ENCODE data around the gene NAV2.

NAV2 gene

GRCh38 chr11:19714387-19715363 lies 2.0 kb downstream of the NAV2 start:
- in situ Hi-C loops (cut with MboI; ENCODE audit: low sequenced_read_pairs) = no loop called here

- in situ Hi-C loops (cut with MboI; ENCODE audit: low sequenced_read_pairs) = no loop called here
Measured at GRCh38 chr11:19715373-19715772, 2.7 kb downstream of the NAV2 start.

GRCh38 chr11:19718051-19718450 lies 5.4 kb downstream of the NAV2 start:
- in situ Hi-C loops (cut with MboI; ENCODE audit: low sequenced_read_pairs) = no loop called here

GRCh38 chr11:19718951-19719350 lies 6.3 kb downstream of the NAV2 start:
- in situ Hi-C loops (cut with MboI; ENCODE audit: low sequenced_read_pairs) = no loop called here

- in situ Hi-C loops (cut with MboI; ENCODE audit: low sequenced_read_pairs) = no loop called here
Measured at GRCh38 chr11:19719960-19720359, 7.3 kb downstream of the NAV2 start.

- in situ Hi-C loops (cut with MboI; ENCODE audit: low sequenced_read_pairs) = no loop called here
Measured at GRCh38 chr11:19721176-19721575, 8.5 kb downstream of the NAV2 start.

- in situ Hi-C loops (cut with MboI; ENCODE audit: low sequenced_read_pairs) = no loop called here
Measured at GRCh38 chr11:19722702-19723101, 10.1 kb downstream of the NAV2 start.

- in situ Hi-C loops (cut with MboI; ENCODE audit: low sequenced_read_pairs) = no loop called here
Measured at GRCh38 chr11:19723572-19724342, 11.1 kb downstream of the NAV2 start.

GRCh38 chr11:19724765-19725164 lies 12.1 kb downstream of the NAV2 start:
- in situ Hi-C loops (cut with MboI; ENCODE audit: low sequenced_read_pairs) = no loop called here

- in situ Hi-C loops (cut with MboI; ENCODE audit: low sequenced_read_pairs) = no loop called here
Measured at GRCh38 chr11:19725379-19726079, 12.9 kb downstream of the NAV2 start.

GRCh38 chr11:19727246-19727645 lies 14.6 kb downstream of the NAV2 start:
- in situ Hi-C loops (cut with MboI; ENCODE audit: low sequenced_read_pairs) = no loop called here

GRCh38 chr11:19728436-19728835 lies 15.8 kb downstream of the NAV2 start:
- in situ Hi-C loops (cut with MboI; ENCODE audit: low sequenced_read_pairs) = no loop called here

- in situ Hi-C loops (cut with MboI; ENCODE audit: low sequenced_read_pairs) = no loop called here
Measured at GRCh38 chr11:19729141-19729540, 16.5 kb downstream of the NAV2 start.

- in situ Hi-C loops (cut with MboI; ENCODE audit: low sequenced_read_pairs) = no loop called here
Measured at GRCh38 chr11:19730373-19730772, 17.7 kb downstream of the NAV2 start.

- in situ Hi-C loops (cut with MboI; ENCODE audit: low sequenced_read_pairs) = no loop called here
Measured at GRCh38 chr11:19734171-19734570, 21.5 kb downstream of the NAV2 start.

GRCh38 chr11:19735157-19735908 lies 22.7 kb downstream of the NAV2 start:
- in situ Hi-C loops (cut with MboI; ENCODE audit: low sequenced_read_pairs) = no loop called here

GRCh38 chr11:19735909-19736498 lies 23.4 kb downstream of the NAV2 start:
- in situ Hi-C loops (cut with MboI; ENCODE audit: low sequenced_read_pairs) = no loop called here

GRCh38 chr11:19736831-19737230 lies 24.2 kb downstream of the NAV2 start:
- in situ Hi-C loops (cut with MboI; ENCODE audit: low sequenced_read_pairs) = no loop called here

GRCh38 chr11:19737575-19737974 lies 24.9 kb downstream of the NAV2 start:
- in situ Hi-C loops (cut with MboI; ENCODE audit: low sequenced_read_pairs) = no loop called here

GRCh38 chr11:19738124-19738523 lies 25.5 kb downstream of the NAV2 start:
- in situ Hi-C loops (cut with MboI; ENCODE audit: low sequenced_read_pairs) = no loop called here
